Activated gamma-delta T cell treated with Interleukin-2 at 50 U/mL for 16 hours (primary cell): ENCODE data around the gene RNPEPL1.
"Not testable (repeated sequence)": the region's sequence is repeated elsewhere in the genome, so short reads cannot be mapped to it uniquely, and the experiment has no call there.

Experiments used
- DNase-seq: peaks from one replicate; pipeline ENCODE4 v3.0.0-alpha.2; 2020

RNPEPL1 gene, protein sequence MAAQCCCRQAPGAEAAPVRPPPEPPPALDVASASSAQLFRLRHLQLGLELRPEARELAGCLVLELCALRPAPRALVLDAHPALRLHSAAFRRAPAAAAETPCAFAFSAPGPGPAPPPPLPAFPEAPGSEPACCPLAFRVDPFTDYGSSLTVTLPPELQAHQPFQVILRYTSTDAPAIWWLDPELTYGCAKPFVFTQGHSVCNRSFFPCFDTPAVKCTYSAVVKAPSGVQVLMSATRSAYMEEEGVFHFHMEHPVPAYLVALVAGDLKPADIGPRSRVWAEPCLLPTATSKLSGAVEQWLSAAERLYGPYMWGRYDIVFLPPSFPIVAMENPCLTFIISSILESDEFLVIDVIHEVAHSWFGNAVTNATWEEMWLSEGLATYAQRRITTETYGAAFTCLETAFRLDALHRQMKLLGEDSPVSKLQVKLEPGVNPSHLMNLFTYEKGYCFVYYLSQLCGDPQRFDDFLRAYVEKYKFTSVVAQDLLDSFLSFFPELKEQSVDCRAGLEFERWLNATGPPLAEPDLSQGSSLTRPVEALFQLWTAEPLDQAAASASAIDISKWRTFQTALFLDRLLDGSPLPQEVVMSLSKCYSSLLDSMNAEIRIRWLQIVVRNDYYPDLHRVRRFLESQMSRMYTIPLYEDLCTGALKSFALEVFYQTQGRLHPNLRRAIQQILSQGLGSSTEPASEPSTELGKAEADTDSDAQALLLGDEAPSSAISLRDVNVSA

DNA sequence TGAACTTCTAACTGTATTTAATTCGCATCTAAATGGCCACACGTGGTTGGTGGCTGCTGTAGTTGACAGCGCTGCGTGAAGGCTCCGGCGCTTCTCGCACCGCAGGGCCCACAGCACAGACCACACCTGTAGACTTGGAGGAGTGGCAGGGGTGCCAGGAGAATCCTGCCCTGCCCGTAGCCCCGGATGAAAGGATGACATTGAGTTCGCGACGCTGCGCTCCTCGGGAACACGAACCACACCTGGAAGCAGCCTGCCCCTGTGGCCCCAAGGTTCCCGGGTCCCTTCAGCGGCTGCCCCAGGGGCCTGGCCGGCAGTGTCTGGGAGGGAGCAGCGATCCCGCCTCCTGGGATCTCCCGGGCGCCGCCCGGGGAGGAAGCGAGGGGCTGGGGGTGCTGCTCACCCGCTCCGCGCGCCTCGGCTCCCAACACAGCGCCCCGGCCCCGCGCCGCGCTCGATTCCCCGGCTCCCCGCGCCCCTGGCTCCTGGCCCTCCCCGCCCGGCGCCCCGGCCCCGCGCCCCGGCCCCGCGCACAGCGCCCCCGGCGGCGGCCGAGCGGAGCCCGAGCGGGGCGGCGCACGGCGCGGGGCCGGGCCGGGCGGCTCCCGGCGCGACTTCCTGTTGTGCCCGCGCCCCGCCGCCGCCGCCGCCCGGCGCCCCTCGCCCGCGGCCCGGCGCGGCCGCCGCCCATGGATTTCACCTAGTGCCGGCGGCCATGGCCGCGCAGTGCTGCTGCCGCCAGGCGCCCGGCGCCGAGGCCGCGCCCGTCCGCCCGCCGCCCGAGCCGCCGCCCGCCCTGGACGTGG lies at the start of gene RNPEPL1:
RNPEPL1 (plus strand) TSS at position 613 of the 806 bp plus-strand sequence; CDS start at position 716, 103 bp downstream.
- DNase-seq, result peak; percentile 39

DNA sequence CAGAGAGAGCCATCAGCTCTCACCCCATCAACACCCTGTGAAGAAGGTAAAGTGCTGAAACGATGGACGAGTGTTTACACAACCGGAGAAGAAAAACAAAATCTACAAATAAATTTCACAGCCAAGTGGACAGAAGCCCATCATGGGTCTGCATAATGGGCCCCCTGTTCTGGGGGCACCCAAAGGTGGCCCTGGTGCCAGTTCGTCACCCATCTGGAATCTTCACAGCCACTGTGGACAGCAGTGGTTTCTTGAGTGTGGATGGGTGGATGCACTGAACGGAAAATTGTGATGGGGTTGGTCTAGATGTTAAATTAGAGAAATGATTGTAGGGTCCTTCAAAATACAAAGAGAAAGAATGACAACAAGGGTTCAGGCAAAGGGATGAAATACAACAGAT lies 49.3 kb upstream of the RNPEPL1 start:
- DNase-seq, result no peak

DNA sequence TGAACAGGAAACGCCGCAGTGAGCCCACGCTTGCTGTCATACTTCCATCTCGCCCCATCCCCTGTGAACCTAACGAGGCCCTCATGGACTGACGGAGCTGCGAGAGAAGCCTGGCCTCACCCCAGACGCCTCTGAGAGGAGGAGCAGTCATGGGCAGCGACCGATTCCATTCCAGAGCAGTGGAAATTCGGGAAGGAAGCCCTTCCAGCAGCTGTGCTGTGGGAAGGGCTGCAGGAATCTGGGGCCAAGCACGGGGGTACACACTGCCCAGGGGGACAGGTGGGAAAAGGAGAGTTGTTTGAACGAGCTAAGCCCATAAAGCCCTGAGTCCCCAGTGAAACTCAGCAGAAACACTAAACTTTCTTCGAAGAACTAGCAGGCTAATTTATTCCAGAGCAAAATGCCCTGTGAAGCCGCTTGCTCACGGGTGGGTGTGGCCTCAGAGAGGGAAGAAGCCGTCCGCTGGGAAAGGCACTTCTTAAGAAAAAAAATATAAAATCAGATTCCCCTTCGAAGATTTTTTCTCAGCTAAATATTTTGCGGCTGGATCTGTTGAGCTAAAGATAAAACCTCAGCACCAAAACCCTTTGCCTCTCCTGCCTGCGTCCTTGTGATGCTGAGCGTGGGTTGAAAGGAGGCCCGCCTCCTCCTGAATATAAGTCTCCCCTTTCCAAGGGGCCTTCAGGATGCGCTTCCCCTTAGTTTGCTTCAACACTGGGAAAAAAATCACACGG lies 48.7 kb upstream of the RNPEPL1 start:
- DNase-seq, result no peak

DNA sequence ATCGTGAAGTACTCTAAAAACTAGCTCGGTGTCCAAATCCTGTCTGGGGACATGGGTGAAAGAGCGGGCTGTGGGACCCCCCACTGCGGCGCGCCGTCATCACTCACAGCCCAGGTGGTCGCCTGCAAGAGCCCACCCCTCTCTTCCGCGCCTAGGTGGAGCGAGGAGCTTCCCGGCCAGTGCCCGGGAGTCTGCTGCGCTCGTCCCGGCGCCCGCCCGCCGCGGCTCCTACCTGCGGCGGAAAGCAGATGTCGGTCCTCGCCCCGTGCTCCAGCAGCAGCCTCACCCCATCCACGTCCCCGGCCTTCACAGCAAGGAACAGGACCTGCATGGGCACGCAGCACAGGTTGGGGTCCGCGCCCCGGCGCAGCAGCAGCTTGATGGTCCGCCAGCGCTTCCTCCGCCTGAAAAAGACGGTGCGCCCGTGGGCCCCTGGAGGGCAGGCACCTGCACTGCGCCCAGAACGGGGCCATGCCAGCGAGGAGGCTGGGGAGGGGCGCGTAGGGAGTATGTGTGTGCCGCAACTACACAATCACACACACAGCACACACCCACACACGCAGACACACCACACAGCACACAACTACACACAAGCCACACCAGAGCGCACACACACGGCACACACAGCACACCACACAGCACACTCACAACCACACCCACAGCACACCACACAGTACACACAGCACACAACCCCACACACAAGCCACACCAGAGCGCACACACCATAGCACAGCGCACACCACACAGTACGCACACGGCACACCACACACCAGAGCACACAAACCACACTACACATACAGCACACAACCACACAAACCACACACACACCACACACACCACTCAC lies 47.9 kb upstream of the RNPEPL1 start:
- DNase-seq, result no peak

DNA sequence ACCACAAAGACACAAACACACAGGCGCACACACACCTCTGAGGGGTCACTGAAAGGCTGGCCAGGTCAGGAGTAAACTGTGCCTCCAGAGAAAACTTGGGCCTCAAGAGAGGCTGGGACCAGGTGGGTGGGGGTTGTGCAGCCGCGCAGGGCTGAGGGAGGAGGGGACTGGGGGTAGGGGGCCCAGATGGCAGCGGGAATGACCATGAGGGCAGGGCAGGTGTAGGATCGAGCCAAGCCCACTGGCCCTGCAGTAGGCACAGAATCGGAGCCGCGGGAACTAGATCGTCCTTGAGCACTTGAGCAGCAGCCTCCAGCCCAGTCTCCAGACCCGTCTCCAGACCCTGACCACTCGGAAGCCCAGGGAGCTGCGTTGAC lies 47.3 kb upstream of the RNPEPL1 start:
- no peak for DNase-seq

DNA sequence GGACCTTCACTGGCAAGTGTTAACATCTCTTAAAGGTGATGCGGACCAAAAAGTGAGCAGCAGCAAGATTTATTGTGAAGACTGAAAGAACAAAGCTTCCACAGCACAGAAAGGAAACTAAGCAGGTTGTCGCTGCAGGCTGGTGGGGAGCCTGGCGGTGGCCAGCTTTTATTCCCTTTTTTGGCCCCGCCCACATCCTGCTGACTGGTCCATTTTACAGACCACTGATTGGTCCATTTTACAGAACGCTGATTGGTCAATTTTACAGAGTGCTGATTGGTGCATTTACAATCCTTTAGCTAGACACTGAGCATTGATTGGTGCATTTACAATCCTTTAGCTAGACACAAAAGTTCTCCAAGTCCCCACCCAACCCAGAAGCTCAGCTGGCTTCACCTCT lies 46.4 kb upstream of the RNPEPL1 start:
- DNase-seq, result not testable (repeated sequence)

DNA sequence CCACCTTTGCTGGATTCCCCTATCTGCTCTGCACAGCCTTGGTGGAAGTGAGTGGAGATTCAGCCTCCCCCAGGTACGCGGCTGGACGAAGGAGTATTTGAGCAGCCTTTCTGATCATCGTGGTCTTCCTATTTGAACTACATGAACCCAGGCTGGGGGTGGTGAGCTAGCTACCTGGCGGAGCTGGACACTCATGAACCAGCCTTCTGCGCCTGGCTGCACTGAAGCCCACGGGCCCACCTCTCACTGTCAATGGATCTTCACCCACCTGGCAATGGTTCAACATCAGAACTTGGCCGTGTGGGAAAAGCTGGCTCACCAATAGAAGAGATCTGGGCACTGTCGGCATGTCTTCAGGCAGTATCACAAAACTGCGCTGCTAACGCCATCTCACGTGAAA lies 45.9 kb upstream of the RNPEPL1 start:
- no peak for DNase-seq

DNA sequence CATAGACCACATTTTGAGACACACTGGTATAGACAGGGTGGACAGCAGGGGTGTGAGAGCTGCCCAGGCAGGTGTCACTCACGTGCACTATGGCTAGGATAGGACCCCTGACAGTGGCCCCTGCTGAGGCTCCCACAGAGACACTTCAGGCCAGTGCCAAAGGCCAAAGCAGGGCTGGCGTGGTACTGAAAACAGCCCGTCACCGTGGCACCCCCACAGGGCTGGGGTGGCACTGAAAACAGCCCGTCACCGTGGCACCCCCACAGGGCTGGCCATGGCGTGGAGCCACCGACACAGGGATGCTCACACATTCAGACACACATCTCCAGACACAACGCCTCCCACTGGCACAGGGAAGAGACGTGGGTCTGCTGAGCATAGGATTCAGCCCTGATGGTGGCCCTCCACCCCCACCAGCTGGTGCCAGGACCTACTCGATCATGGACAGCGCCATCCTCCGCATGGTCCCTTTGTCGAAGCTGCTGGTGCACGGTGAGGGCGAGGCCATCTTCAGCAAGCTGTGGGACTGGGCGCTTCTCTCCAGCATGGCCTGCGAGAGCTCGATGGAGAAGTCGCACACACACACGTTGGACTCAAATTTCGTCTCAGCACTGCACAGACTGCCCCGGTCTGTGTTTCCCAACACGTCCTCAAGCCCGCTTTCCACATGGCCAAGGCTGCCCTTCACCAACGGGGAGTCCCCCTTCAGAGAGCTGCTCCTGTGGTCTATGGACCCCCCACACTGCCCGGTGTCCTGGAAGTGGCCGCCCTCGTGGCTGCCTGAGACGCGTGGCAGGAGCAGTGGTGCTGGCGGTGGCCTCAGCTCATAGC lies 44.6 kb upstream of the RNPEPL1 start:
- DNase-seq, result no peak

DNA sequence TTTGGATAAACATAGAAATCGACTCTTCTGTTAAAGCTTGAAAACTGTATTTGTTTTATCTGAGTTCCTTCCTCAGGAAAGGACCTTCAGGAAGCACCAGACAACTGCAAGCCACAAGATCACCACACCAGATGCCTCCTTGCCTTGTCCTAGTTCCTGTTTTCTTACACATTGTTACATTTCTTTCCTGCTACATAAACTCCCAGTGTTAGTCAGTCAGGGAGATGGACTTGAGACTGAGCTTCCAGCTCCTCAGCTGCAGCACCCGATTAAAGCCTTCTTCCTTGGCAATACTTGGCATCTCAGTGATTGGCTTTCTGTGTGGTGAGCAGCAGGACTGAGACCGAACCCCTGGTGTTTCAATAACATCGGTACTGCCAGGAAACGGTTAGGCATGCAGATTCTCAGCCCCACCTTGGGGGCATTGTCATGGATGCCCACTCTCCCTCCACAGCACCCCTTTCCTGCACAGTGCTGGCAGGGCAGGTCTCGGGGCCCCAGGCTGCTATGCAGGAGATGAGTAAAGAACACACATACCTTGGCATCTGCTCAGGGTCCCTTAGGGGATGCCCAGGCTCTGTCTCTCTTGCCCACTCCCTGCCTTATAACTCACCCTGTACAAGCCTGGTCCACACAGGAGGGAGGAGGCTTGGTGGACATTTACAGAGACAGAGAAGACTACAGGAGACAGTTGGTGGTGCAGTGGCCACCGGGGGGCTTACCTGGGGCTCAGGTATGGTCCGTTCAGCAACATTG lies 43.1 kb upstream of the RNPEPL1 start:
- DNase-seq, result no peak

DNA sequence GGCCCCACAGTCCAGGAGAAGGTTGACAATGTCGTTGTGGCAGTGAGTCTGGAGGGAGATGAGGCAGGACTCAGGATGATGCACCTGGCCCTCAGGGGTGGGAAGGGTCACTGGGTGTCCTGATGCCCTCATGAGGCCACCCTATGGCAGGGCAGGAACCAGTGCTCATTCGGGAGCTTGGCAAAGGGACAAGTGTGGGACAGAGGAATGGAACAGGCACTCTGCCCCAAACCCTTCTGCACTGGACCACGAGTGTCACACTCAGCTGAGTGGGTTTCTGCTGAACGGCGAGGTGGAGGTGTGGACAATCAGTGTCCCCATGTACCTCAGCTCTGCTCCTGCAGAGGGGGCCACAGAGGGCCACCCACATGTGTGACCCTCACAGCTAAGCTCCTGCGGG lies 42.5 kb upstream of the RNPEPL1 start:
- DNase-seq, result no peak

DNA sequence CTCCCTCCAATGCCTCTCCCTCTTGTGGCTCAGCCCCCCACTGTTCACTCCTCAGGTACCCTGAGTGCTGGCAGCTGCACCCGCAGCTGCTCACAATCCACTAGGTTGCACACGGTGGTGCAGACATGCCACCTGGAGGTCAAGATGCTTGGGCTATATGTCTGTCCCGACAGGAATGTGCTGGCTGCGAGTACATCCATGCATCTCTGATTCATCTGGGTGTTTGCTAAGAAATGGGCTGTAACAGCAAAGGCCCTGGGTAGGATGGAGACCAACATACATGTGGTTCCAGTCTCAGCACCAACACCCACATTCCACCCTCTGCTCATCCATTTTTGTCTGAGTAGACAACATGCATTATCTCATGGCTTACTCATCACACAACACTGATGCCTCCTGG lies 41.8 kb upstream of the RNPEPL1 start:
- no peak for DNase-seq

DNA sequence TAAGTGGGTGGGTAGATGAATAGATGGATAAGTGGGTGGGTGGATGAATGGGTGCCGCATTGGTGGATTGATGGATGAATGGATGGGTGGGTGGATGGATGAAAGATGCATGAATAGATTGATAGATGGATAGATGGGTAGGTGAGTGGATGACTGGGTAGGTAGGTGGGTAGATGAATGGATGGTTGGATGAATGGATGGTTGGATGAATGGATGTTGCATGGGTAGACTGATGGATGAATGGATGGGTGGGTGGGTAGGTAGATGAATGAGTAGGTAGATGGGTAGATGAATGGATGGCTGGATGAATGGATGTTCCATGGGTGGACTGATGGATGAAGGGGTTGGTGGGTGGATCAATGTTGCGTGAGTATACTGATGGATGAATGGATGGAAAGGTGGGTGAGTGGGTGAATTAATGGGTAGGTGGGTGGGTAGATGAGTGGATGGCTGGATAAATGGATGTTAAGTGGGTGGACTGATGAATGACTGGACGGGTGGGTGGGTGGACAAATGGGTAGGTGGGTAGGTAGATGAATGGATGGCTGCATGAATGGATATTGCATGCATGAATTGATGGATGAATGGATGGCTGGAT lies 41.0 kb upstream of the RNPEPL1 start:
- no peak for DNase-seq

DNA sequence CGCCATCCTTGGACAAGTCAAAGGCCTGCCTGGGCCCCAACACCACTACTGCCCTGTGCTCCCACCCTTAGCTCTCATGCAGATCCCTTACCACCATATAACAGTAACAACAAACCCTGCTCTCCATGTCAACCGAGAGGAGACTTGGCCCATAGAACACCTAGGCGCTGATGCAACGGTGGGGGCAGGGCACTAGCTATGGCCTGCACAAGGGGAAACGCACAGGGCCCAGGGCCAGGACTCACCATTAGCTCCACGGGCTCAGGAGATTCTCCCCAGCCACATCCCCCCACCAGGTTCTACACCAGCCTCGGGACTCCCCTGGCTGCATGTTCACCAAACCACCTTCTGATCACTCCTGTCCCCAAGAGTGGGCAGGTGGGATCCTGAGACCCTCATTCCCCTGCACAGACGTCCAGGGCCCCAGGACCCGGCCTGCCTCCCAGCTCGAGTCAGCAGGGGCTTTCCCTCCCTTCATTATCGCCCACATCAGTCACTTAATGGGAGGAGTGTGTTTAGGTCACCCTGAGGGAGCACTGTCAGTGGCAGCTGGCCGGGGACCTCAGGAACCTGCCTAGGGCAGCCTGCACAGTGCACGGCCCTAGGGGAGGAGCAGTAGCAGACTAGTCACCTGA lies 39.8 kb upstream of the RNPEPL1 start:
- DNase-seq, result no peak

DNA sequence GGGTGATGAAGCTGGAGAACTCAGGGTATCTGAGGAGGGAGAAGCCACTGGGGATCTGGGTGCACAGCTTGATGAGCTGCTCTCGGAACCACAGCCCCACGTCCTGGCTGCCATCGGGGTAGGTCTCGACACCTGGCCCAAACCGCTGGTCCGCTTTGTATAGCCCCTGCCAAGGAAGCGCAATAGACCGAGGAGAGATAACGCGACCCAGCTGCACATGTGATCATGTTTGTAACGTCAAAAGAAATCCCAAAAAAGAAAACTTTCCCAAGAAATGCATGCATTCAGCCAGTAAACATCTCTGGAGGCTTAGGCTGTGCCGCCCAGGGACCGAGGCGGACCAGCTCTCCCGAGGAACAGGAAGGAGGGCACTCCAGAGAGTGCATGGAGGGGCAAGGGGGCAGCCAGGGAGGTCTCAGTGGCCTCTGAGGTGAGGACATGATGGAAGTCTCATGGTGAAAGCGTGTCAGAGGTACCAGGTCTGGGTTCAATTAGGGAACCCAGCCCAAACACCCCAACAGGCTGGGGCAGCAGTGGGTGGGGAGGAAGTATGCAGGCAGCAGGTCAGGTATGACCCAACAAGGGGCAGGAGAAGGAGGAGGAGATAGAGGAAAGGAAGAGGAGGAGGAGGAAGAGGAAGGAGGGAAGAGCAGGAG lies 38.8 kb upstream of the RNPEPL1 start:
- DNase-seq, result no peak

DNA sequence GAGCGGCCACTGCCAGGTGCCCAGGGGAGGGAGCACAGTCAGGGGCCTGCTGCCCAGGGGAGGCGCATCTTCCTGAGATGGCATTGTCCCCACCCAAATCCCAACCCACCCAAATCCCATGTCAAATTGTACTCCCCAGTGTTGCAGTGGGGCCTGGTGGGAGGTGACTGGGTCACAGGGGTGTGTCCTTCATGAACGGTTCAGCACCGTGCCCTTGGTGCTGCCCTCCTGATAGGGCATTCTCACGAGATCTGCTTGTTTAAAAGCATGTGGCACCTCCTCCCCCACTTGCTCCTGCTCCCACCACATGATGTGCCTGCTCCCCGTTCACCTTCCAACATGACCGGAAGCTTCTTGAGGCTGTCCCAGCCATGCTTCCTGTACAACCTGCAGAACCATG lies 38.1 kb upstream of the RNPEPL1 start:
- no peak for DNase-seq

DNA sequence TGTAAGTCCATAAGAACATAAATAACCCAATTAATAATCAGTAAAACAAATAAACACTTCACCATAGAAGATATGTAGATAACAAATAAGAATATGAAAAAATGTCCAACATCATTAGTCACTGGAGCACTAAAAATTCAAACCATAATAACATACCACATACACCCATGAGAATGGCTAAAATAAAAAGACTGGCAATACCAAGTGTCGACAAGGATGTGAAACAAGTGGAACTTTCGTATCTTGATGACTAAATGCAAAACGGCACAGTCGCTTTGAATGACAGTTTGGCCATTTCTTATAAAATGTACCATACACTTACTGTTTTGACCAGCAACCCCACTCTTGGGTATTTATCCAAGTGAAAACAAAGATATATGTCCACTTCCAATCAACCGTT lies 37.2 kb upstream of the RNPEPL1 start:
- no peak for DNase-seq

DNA sequence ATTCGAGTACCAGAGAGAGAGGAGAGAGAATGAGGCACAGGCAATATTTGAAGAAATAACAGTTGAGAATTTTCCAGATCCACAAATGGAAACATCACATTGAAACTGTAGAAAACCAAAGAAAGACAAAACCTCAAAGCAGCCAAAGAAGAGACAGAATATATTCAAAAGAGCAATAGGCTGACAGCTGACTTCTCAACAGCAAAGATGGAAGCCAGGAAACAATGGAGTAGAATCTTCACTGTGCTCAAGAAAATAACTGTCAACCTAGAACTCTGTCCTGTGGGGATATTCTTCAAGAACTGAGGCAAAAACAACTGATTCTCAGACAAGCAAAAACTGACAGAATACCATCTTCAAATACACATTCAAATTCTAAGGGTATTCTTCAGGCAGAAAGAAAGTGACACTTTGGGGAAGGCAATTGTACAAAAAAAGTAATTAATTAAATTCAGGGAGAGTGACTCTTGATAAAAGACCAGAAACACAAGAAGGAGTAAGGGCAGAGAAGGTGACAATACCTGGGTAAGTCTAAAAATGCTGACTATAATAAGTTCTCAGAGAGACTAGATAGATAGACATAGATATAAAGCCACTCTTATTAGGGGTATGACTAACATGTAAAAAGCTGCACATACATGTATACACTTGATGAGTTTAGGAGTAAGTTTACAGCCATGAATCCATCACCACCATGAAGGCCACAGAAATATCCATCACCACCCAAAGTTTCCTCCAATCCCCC lies 36.1 kb upstream of the RNPEPL1 start:
- DNase-seq, result no peak
